ENCODE measurements around the gene GREM2. TPM values are rescaled to one million over a fixed set of nuclear protein-coding genes. Genes with fewer than 3 reads are reported as not detected.

Gene GREM2
- total and polyA plus RNA-seq, 2 donors (not counting 3 experiments of a cell fraction or from before 2014, with no cell fraction given): not detected

GRCh38 chr1:240508201-240508600 lies 103.8 kb downstream of the GREM2 start:
- dilution Hi-C loops (cut with MboI; ENCODE audit: extremely low pct_ligation_motif_present, low sequenced_read_pairs): no loop called here
- no peaks in the 10 kb centered on the region for H3K36me3 ChIP-seq (ENCODE audit: control insufficient read depth in 2 of 2, extremely low read depth in 1 of 2, insufficient read depth in 2 of 2, low read length in 2 of 2)
- H3K27me3 ChIP-seq (ENCODE audit: control insufficient read depth in 2 of 2, insufficient read depth in 2 of 2, low read length in 2 of 2): no peaks in the 10 kb centered on the region
- ChIA-PET POLR2A (no interaction called here), CTCF (no interaction called here)
- no peak overlapping the region for H2AFZ ChIP-seq (ENCODE audit: low read depth, low read length)
- no peaks in the 10 kb centered on the region for H3K79me2 ChIP-seq (ENCODE audit: control insufficient read depth, insufficient read depth, low read length)
- FAIRE-seq (no peak), DNase-seq (ENCODE audit: low read depth, low spot score) (no peak)
- H3K4me2 ChIP-seq (ENCODE audit: insufficient read depth, low read length): no peak overlapping the region
- no peak overlapping the region for H3K27ac ChIP-seq (ENCODE audit: insufficient read depth, low read depth, low read length)
- no peaks in the 10 kb centered on the region for H3K9me1 ChIP-seq (replicated peaks; ENCODE audit: control insufficient read depth, extremely low read depth, insufficient read depth, low read length)
- BruUV-seq (replicated peaks): no TSS peak
- H3K9ac ChIP-seq (replicated peaks; ENCODE audit: extremely low read depth, insufficient read depth, low read length): no peak overlapping the region
- H4K20me1 ChIP-seq (replicated peaks; ENCODE audit: control insufficient read depth, extremely low read depth, insufficient read depth, low read length): no peaks in the 10 kb centered on the region
- H3K4me1 ChIP-seq (ENCODE audit: control insufficient read depth, extremely low read depth, insufficient read depth, low read length): no peaks in the 10 kb centered on the region
- H3K4me3 ChIP-seq (replicated peaks in 1 of 3; ENCODE audit: insufficient read depth in 1 of 3, low read depth in 1 of 3, low read length in 3 of 3): no peak overlapping the region
- intact Hi-C loops (cut with micrococcal nuclease): no loop called here
- TF ChIP-seq FOS (IDR thresholded peaks at IDR 0.05; ENCODE audit: borderline replicate concordance, insufficient read depth, low read length) (no peak), POLR2A (IDR thresholded peaks at IDR 0.05; ENCODE audit: low read depth, low read length) (no peak), GATA2 (IDR thresholded peaks at IDR 0.05; ENCODE audit: insufficient read depth, insufficient read length, low read depth, low read length) (no peak), CTCF (IDR thresholded peaks at IDR 0.05; ENCODE audit: extremely low read depth in 1 of 2, insufficient read depth in 1 of 2, low read depth in 1 of 2, low read length in 2 of 2) (no peak), EZH2 (IDR thresholded peaks at IDR 0.05; ENCODE audit: borderline replicate concordance, low read depth, low read length, severe bottlenecking) (no peak), MAX (IDR thresholded peaks at IDR 0.05; ENCODE audit: insufficient read depth, insufficient read length) (no peak), POLR2AphosphoS5 (IDR thresholded peaks at IDR 0.05; ENCODE audit: insufficient read depth, low read depth, low read length) (no peak), MYC (IDR thresholded peaks at IDR 0.05; ENCODE audit: low read depth, low read length) (no peak), JUN (IDR thresholded peaks at IDR 0.05; ENCODE audit: borderline replicate concordance, insufficient read depth, insufficient read length, low read depth) (no peak)
- no peaks in the 10 kb centered on the region for H3K9me3 ChIP-seq (replicated peaks; ENCODE audit: control insufficient read depth, insufficient read depth, low read length)
